Kidney glomerular epithelial cell (primary cell): ENCODE measurements around the gene DUSP6.
"Not testable (repeated sequence)": the region's sequence is repeated elsewhere in the genome, so short reads cannot be mapped to it uniquely, and the experiment has no call there.

Experiments
- DNase-seq: peaks from one replicate; lab custom pipeline; 2025; lab: John Stamatoyannopoulos, UW

Gene DUSP6

DNA sequence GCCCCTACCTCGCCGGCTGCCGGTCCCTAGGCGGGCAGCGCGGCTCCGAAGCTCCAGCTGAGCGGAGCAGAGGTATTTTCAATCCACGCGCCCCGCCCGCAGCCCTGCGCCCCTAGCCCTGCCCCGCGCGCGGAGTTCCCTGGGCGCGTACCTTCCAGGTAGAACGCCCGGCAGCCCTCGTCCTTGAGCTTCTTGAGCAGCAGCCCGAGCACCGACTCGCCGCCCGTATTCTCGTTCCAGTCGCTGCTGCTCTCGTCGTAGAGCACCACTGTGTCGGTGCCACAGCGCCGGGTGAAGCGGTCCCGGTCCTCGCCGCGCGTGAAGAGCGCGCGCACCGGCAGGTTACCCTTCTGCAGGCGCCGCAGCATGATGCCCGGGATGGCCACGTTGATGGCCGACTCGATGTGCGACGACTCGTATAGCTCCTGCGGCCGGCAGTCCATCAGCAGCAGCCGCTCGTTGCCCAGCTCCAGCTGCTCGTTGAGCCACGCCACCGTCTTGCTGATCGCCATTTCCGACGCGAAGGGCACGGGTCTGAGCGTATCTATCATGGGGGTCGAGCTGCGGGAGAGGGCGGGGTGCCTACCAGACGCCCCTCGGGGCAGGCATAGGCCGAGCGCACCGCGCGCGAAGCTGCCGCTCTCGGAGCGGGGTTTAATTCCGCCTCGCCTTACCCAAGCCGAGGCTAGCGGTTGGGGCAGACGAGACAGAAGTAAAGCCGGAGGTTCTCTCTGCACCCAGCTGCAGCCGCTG lies 636 bp downstream of the DUSP6 start:
- DNase-seq = no peak

DNA sequence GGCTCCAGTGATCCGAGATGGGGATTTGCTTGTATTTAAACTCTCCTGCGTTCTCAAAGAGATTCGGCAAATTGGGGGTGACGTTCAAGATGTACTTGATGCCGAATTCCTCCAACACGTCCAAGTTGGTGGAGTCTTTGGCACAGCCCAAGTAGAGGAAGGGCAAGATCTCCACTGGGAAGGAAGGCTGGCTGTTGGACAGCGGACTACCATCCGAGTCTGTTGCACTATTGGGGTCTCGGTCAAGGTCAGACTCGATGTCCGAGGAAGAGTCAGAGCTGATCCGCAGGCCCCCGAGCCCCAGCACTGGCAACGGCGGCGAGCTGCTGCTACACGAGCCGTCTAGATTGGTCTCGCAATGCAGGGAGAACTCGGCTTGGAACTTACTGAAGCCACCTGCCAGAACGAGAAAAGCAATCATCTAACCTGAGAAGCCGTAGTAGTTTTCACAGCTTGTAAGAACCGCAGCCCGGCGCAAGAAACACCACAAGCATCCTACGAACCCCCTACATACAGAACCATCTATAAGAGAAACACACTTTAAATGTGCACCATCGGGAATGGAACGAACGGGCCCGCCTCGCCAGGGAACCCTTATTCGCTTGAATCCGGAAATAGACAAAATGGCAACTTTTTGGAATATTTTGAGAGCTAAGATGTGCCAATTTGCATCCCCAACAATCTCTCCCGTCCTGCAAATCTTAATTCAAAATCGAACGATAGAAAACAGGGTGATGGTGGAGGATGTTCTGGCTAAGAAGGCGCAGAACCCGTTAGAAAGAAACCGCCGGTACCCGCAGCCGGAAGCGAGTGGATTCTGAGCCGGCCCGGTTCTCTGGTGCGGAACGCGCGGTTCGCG lies 1.4 kb downstream of the DUSP6 start:
- DNase-seq = no peak

DNA sequence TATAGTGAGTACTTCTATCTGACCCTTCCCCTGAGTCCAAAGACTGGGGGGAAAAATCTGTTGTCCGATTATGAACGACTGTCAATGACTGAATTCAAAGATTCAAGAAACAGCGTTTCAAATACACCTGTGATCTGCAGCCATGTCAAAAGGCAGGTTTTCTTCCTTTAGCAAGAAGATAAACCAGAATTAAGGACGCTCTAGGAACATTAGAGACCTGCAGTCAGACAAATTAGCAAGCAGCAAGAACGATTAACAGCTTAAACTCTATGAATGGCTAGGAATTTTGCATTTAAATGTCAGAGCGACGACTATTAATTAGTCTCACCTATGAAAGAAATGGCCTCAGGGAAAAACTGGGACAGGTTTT lies 2.1 kb downstream of the DUSP6 start:
- no peak for DNase-seq

DNA sequence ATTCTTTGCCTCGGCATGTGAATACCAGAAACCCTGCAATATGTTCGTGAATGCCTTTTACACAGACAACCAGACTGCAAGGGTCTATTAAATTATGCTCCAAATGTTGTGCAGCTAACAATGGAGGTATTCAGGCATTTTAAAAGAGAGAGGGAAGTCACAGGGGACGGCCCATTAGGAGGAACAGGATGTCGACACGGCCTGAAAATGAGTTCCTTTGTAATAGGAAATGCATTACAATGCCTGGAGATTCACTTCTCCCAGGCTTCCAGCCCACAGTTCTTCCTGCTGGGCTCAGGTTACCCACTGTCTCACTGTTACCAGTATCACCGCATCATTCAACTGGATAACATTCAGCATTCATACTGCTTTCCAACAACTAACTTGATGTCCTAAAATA lies 2.5 kb downstream of the DUSP6 start:
- no peak for DNase-seq

DNA sequence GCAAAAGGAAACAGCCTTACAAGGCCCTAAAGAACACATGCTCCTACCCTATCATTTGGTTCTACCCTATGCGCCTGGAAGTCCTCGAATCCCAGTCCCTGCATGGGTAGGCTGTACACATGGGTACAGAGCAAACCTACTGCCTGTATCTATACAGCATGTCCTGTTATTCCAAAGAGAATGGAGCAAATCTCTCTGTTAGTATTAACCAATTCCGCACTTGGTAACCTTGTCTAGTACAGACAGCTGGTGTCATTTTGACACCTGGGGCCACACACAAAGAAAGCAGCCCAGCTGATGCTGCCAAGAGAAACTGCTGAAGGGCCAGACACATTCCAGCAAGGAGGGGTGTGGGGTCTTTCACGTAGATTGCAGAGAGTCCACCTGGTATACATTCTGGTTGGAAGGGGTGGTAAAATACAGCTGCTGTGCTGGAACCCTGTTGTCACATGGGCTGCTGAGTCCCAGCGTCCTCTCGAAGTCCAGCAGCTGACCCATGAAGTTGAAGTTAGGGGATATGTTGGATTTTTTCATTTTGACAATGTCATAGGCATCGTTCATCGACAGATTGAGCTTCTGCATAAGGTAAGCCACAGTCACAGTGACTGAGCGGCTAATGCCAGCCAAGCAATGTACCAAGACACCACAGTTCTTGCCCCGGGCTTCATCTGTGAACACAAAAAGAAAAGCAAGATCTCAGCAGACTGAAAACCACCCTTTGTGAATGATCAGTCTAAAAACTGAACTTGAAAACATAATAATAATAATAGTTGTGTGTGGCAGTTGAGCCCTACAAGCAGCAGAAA lies 3.2 kb downstream of the DUSP6 start:
- no peak for DNase-seq

DNA sequence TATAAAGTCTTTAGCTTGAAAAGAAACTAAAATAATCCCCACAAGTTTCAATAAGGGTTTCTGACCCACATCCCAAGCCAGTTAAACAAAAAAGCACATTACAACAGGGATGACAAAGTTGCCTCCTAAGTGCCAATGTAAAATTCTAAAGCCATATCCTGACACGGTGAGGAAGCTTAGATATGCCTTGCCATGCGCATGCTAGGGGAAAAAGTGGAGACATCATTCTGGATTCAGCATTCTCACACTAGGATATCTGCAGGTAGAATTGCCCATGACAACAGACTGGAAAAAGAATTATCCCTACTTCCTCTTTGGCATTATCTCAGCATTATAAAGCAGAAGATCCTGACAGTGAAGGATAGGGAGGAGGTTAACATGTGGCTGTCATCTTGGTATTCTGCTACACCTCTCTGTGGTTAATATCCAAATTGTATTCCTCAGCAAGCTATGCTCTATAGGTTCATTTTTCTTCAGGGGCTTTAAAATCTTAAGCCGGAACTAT lies 4.9 kb downstream of the DUSP6 start:
- DNase-seq = no peak

DNA sequence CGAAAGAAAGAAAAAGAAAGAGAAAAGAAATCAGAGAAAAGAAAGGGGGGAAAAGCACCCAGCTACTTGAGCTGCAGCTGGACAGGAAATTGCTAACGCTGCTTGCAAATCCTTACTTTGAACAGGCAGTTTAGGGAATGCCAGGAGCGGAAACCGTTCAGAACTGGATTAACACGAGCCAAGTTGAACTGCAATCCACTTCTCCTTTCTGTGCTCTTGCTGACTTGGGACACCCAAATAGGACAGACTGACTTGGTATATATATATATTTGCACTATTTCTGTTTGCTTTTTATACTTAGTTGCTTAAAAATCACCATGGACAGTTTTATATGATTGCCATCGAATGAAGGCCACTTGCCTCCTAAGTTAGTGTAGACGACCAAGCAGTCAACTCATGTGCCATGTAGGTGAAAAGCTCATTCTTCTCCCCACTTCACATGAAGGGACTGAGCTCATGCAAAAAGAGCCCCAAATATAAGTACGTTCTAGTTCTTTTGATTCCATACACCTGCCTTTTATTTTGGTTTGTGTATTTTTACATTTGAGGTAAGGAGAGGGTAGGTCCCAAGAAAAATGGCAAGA lies 5.5 kb downstream of the DUSP6 start:
- DNase-seq = no peak

DNA sequence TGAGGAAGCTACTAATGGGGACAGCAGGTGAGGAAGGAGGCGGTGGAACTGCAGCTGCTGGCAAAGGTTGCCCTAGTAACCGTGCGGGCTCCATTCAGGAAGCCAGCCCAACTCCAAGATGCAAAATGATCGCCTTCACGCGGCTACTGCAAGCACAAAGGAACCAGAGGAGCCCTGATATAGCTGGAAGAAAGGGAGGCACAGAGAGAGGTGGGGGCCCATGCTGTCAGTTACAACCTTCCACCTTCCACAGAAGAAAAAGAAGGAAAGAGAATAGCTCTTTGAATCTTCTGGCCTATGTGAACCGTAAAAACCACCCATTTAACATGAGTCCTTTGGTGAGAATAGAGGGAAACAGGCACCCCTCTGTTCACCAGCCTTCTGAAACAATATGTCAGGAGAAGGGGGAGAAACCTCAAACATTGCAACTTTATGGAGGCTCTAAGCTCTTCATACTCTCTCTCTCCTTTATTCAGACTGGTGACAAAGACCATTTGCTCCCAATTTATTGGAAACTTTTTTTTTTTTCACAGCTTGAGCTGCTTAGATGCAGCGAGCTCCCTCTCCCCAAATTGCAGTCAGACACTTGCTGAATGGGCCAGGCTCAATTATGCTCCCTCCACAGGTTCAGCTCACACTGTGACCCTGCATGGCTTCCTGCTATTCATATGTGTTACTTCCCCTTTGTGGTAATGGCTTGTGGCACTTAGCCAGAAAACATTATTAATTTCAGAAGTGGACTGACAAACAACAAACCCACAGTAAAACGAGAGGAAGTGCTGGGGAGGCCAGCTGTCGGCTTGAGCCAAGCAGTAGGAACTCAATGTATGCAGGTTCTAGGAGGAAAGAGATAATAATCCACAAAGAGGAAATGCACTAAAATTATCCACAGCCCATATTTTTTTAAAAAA lies 6.2 kb downstream of the DUSP6 start:
- DNase-seq = no peak

DNA sequence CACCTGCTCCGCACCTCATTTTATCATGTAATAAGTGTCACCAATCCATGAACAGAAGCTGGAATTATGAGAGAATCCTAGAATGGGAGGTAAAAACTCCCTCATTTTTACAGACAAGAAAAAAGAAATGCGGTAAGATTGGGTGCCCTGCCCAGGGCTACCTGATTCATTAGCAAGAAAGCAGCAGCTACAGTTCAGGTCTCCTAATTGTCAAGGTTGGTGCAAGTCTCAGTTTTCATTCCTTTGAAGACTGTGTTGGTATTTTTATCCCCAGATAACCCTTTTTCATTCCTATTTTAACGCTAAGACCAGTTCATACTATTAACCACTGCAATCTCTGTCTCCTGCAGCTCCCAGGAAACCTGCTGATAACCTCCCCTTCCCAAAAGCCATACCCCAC lies 6.9 kb downstream of the DUSP6 start:
- no peak for DNase-seq

DNA sequence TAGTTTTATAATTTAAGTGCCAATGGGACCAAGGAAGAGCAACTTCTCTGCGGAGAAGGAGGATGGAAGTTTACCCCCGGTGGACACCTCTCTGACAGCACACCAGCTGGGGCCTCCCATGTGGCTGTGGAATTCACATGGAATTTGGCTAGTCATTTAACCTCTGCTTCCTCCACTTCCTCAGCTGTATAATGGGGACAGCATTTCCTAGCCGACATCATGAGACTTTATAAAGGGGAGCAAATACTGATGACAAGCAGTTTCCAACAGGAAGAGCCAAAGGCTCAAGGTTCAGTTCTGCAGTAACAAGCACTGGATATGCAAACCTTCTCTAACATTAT lies 7.5 kb downstream of the DUSP6 start:
- no peak for DNase-seq

DNA sequence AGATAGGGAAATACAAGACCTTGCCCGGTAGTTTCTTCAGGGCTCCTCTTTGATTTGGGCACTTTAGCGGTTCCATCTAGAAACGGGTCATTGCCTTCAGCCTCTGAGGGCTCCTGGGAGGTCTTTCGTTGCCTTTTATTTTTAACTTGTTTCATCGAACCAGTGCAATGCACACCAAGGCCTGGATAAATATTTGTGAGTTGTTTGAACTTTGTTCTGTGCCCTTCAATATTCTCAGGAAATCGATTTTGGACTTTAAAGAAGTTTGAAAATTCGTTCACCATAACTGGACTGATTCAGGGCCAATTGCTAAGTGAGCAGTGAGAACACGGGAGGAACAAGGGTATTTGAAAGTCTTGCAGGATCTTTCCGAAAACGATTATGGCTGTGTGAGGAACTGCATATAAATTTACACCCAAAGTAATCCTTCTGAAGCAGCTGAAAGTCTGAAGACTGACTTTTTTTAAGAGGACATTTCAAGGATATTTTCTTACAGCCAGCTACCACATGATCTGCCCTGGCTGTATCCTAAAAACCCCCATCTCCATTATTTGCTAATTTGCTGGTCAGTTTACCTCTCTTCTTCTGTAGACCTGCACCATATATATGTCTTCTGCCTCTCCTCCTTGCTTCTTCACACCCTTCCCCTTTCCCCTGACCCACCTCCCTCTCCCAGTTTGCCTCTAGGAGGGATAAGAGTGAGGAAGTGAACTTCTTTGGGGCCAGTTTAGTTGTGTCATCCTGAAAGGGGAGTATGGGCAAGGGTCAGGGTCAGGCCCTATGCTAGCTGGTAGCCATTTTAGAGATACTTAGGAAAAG lies 8.0 kb downstream of the DUSP6 start:
- no peak for DNase-seq

DNA sequence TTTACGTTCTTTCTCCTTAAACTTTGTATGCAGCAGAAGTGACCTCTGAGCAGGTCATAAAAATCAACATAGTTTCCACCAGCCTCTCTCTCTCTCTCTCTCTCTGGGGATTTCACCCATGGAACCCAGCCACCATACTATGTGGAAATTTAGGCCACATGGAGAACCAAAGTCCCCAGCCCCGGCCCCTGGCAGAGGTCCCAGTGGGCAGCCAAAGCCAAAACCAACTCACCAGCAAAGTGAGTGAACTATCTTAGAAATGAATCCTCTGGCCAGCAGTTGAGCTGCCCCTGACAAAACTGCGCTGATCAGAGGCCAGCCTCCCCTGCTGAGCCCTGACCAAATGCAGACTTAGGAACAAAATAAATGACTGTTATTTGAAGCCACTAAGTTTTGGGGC lies 9.2 kb downstream of the DUSP6 start:
- DNase-seq = no peak

DNA sequence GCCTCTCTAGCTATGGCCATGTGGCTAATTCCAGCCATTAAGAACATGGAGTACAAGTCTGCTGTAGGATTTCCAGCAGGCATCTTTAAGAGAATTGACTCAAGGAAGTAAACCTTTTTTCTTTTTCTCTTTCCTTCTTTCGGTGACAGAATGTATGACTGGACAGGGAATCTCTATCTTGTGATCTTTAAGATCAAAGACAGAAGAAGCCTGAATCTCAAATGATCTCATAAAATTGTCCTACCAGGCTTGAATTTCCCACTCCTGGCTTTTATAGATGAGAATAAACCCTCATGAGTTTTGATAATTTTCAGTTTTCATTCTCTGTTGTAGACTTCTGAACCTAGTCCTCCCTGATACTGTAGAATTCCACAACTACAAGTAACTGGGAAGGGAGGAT lies 11.4 kb downstream of the DUSP6 start:
- DNase-seq = no peak

DNA sequence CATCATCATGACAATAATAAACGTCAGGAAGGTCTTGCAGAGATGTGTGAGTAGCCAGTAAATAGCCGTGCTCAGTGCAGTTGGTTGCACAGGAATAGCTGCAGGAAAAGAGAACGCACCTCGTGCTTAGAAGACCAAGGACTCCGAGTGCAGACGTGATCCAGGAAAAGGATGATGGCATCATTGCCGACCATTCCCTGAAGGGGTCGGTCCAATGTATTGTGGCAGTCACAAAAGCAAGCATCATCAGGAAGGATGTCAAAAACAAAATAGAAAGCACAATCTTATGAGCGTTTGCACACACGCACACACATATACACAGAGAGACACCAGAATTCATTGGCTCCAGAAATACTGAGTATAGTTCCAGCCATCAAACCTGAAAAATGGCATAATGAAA lies 12.8 kb downstream of the DUSP6 start:
- no peak for DNase-seq

DNA sequence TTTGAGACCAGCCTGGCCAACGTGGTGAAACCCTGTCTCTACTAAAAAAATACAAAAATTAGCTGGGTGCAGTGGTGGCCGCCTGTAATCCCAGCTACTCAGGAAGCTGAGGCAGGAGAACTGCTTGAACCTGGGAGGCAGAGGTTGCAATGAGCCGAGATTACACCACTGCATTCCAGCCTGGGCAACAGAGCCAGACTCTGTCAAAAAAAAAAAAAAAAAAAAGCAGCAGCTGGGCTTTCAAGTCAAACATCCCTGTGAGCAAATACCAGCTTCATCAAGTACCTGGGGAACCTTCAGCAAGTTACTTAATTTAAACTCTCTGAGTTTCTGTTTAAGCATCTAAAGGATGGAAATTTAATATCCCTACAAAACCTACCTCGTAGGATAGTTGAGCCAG lies 15.2 kb downstream of the DUSP6 start:
- not testable (repeated sequence) for DNase-seq

DNA sequence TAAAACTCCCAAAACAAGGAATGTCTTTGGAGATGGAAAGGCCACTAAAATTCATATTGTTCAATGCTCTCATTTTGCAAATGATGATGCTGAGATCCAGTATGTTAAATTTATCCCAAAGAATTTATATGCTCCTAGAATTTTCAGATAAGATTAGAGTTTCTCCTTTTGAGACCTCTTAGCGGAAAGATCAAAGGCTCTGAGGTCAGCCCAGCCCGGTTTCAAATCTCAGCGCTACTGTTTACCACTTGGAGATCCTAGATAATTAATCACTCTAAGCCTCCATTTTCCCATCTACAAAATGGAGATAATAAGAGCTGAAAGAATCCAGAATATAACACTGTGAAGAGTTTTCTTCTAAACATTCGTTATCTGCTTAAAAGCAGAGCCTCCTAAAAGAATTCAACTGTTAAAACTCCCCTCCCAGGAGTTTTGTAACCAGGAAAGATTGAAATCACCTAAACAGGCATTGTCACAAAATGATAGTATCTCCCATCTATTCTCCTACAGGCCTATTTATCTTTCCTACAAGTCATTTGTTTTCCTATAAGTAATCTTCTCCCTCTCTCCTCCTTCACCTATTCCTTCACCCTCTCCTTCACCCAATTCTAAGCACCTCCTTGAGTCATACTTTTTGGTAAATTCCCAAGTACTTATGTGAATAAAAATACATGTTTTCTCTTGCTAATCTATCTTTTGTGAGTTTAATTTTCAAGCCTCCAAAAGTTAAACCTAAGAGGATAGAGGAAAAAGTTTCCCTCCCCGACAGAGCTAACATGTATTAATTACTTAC lies 16.7 kb downstream of the DUSP6 start:
- DNase-seq = no peak

DNA sequence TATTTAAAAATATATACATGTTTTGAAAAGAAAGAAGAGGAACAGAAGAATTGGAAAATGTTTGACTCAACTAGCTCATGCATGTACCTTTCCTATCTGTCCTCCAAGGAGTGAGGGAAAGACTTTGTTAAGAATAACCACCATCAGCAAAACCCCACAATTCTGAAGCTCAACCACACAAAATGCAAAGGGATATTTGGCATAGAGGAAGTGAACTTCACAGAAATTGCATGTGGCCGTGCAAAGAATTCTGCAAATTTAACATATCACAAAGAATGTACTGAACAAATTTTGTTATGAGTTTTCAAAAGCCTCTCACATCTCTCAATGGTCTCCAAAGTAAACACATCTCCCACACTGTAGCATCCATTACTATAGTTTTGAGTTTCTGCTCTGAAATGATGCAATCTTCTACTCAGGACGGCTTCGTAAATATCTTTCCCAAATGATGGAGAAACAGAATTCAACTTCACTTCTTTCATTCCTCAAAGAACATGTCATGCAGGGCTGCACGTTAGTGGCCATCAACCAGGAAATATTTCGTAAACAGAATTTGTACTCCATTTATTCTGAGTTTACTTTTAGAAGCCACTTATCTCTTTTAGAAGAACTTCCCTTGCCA lies 17.6 kb downstream of the DUSP6 start:
- DNase-seq = no peak

DNA sequence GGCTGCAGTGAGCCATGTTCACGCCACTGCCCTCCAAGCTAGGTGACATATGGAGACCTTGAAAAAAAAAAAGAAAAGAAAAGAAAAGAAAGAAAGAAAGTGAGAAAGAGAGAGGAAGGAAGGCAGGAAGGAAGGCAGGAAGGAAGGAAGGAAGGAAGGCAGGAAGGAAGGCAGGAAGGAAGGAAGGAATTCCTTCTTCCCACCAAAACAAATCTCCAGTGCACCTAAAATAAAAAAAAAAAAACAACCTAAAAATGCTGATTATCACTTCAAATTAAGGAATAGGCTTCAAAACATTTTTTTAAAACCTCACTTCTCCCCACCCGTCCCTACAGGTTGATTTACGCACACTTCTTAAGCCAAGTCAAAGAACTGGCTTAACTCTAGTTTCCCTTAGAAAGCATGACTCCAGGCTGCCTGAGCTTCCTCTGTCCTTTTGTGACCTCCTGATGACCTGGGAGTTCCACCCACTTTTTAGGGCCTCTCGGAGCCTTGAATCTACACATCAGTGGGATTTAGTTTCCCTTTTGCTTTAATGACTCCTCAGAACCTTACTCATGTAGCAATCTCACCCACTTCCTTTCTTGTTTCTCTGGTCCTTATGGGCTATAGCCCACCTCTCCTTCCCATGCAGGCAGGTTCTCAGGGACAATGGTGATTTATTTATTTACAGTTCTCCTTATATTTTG lies 18.6 kb downstream of the DUSP6 start:
- DNase-seq = no peak
